K562 (cell line): Measurements from ENCODE around the gene TMEM147. TPM values are rescaled to one million over a fixed set of nuclear protein-coding genes. Genes with fewer than 3 reads are reported as not detected.

ENCODE experiments used
- BCOR ChIP-seq: fragments of 450-650 bp; IDR thresholded peaks from 2 replicates; pipeline ENCODE4 v1.6.1; 2016
- CBX2 ChIP-seq: fragments of 200-600 bp; sonication (generic); IDR thresholded peaks from one replicate; pipeline ENCODE4 v1.6.1; 2012; ENCODE audit warnings: mild to moderate bottlenecking, low read length, inconsistent platforms; ENCODE audit not compliant: insufficient read depth, poor library complexity, severe bottlenecking
- HIVEP1 ChIP-seq: fragments of 250-450 bp; sonication (Bioruptor Pico); IDR thresholded peaks from 2 replicates; pipeline ENCODE4 v1.4.0; 2020; ENCODE audit warnings: mild to moderate bottlenecking
- HMBOX1 ChIP-seq: sonication (generic); IDR thresholded peaks from 2 replicates; pipeline ENCODE4 v1.6.1; 2016
- HNRNPLL ChIP-seq: fragments of 200-400 bp; formaldehyde crosslinking; IDR thresholded peaks from 2 replicates; pipeline ENCODE4 v1.6.1; 2017; ENCODE audit warnings: low read length, low read depth, mild to moderate bottlenecking; ENCODE audit not compliant: poor library complexity, severe bottlenecking
- KLF16 ChIP-seq: IDR thresholded peaks from 2 replicates; pipeline ENCODE4 v1.6.1; 2016; ENCODE audit warnings: antibody characterized with exemption
- NCOA1 ChIP-seq: fragments of 450-650 bp; IDR thresholded peaks from 2 replicates; pipeline ENCODE4 v1.6.1; 2016; ENCODE audit warnings: low read depth
- NFXL1 ChIP-seq: fragments of 450-650 bp; formaldehyde crosslinking; IDR thresholded peaks from 2 replicates; pipeline ENCODE4 v1.4.0; 2021; ENCODE audit warnings: mild to moderate bottlenecking
- NFYB ChIP-seq: IDR thresholded peaks from 2 replicates; pipeline ENCODE4 v1.6.1; 2011; ENCODE audit warnings: mild to moderate bottlenecking, moderate library complexity; ENCODE audit not compliant: insufficient read length; ENCODE audit errors: extremely low read depth
- NR2C2 ChIP-seq, 2 experiments: fragments of 200-800 bp in 1 of 2; sonication (Bioruptor generic) in 1 of 2; sonication (generic) in 1 of 2; formaldehyde crosslinking in 1 of 2; IDR thresholded peaks; 2 replicates each; pipeline versions ENCODE4 v1.6.1 to v1.8.0; 2016 to 2022; ENCODE audit warnings: mild to moderate bottlenecking in 1 of 2, missing compliant biosample characterization in 1 of 2, missing genetic modification characterization in 1 of 2, missing genetic modification reagents in 1 of 2
- PHF8 ChIP-seq: fragments of 200-600 bp; sonication (generic); IDR thresholded peaks from 2 replicates; pipeline ENCODE4 v1.6.1; 2012; ENCODE audit warnings: mixed run types, mild to moderate bottlenecking, inconsistent platforms, low read length, moderate library complexity, borderline replicate concordance
- PML ChIP-seq: IDR thresholded peaks from 2 replicates; pipeline ENCODE4 v1.6.1; 2012; ENCODE audit warnings: low read length, inconsistent platforms
- POLR2AphosphoS5 ChIP-seq: IDR thresholded peaks from 2 replicates; pipeline ENCODE4 v1.6.1; 2011; ENCODE audit warnings: mild to moderate bottlenecking, low read depth, low read length, moderate library complexity; ENCODE audit not compliant: control insufficient read depth, insufficient read depth
- PTBP1 ChIP-seq: fragments of 200-400 bp; formaldehyde crosslinking; IDR thresholded peaks from 2 replicates; pipeline ENCODE4 v1.6.1; 2017; ENCODE audit warnings: low read depth, low read length
- RBM25 ChIP-seq: fragments of 200-400 bp; formaldehyde crosslinking; IDR thresholded peaks from 2 replicates; pipeline ENCODE4 v1.6.1; 2018; ENCODE audit warnings: low read length, low read depth, moderate library complexity; ENCODE audit not compliant: severe bottlenecking
- SMAD1 ChIP-seq: fragments of 150-350 bp; IDR thresholded peaks from 2 replicates; pipeline ENCODE4 v1.6.1; 2014; ENCODE audit warnings: low read length, low read depth; ENCODE audit not compliant: partially characterized antibody
- TAF7 ChIP-seq: fragments of 450-650 bp; IDR thresholded peaks from 2 replicates; pipeline ENCODE4 v1.6.1; 2016; ENCODE audit warnings: missing genetic modification characterization, missing compliant biosample characterization
- TBL1XR1 ChIP-seq, 2 experiments: IDR thresholded peaks; 2 replicates each; pipeline ENCODE4 v1.6.1; 2012; ENCODE audit warnings: improper control_type of control experiment in 2 of 2, low read length in 2 of 2, mild to moderate bottlenecking in 1 of 2
- YY1 ChIP-seq, 3 experiments: IDR thresholded peaks; 2 replicates each; pipeline ENCODE4 v1.6.1; 2011; ENCODE audit warnings: low read length in 2 of 3, mild to moderate bottlenecking in 2 of 3, moderate library complexity in 2 of 3, borderline replicate concordance in 1 of 3, control low read depth in 1 of 3, low read depth in 1 of 3; ENCODE audit not compliant: insufficient read depth in 3 of 3, insufficient replicate concordance in 2 of 3, control insufficient read depth in 1 of 3, insufficient read length in 1 of 3; ENCODE audit errors: extremely low read depth in 1 of 3
- ZNF431 ChIP-seq: sonication (generic); formaldehyde crosslinking; IDR thresholded peaks from 2 replicates; pipeline ENCODE4 v1.8.0; 2022; ENCODE audit warnings: mild to moderate bottlenecking, missing genetic modification reagents
- polyA plus RNA-seq, 8 experiments: library from polyadenylated mRNA; depleted of rRNA in 4 of 8; stranded (reverse) in 5 of 8; unstranded in 3 of 8; fragments of >200 nt; fragmentation: Nextera tagmentation in 2 of 8; fragmentation: Illumina TruSeq in 1 of 8; extraction: Ambion mirVana in 2 of 8; extraction: Trizol in 1 of 8; gene quantifications; 2 replicates each; pipeline versions ENCODE4 v1.2.1 to v1.2.3, GENCODE V29; 2011 to 2014; ENCODE audit warnings: inconsistent platforms in 1 of 8, missing spikeins in 1 of 8
- total RNA-seq, 7 experiments: library from RNA; depleted of rRNA in 6 of 7; stranded (reverse); fragments of >200 nt in 6 of 7; fragmentation: Illumina TruSeq in 2 of 7; extraction: Trizol in 2 of 7; gene quantifications; 2 replicates each; pipeline versions ENCODE4 v1.2.1 to v1.2.3, GENCODE V29; 2011 to 2021; ENCODE audit warnings: low replicate concordance in 1 of 7
- TF ChIP-seq, protein P1 (sequence below): fragments of 450-650 bp; conservative IDR thresholded peaks from 2 replicates; pipeline ENCODE4 v1.6.1; 2016; ENCODE audit warnings: missing genetic modification characterization, low read depth, mild to moderate bottlenecking, control low read depth, missing compliant biosample characterization
- TF ChIP-seq, protein P2 (sequence below): sonication (generic); formaldehyde crosslinking; IDR thresholded peaks from 2 replicates; pipeline ENCODE4 v1.8.1; 2022; ENCODE audit warnings: missing genetic modification reagents

TMEM147 gene
- total and polyA plus RNA-seq, 9 of the 15 experiments (the other 6 are each of a cell fraction or from before 2014, with no cell fraction given) = 73.8 to 194 (median 142) TPM

- TF ChIP-seq CBX2 (no peak), TAF7 (tag) (no peak), KLF16 (no peak), RBM25 (no peak), NR2C2 (CRISPR knock-in tag; IDR thresholded peaks at IDR 0.05) (no peak), NR2C2 (tag; IDR thresholded peaks at IDR 0.05) (peak; percentile 70), HMBOX1 (no peak), BCOR (0 out of 2 replicates have a peak, but pooled peaks have one; percentile 11), NFXL1 (CRISPR knock-in tag) (no peak), NFYB (no peak), HNRNPLL (no peak), TBL1XR1 (IDR thresholded peaks at IDR 0.05; ENCODE audit: low read length in 2 of 2) (peak in 1 of 2 experiments; percentile 58; a peak in 1 of 4 replicates), NCOA1 (no peak), PML (peak; percentile 46; the same call in 1 of the 2 replicates), HIVEP1 (CRISPR knock-in tag) (no peak), ZNF431 (CRISPR knock-in tag) (no peak; the same call in 1 of the 2 replicates), PHF8 (peak; percentile 91; the same call in 1 of the 2 replicates), POLR2AphosphoS5 (peak; percentile 74), PTBP1 (no peak), SMAD1 (no peak), YY1 (IDR thresholded peaks at IDR 0.05; ENCODE audit: borderline replicate concordance in 1 of 3, control insufficient read depth in 1 of 3, extremely low read depth in 1 of 3, insufficient read depth in 3 of 3, insufficient read length in 1 of 3, insufficient replicate concordance in 2 of 3, low read depth in 1 of 3, low read length in 2 of 3) (peak in 2 of 3 experiments; percentile 56 to 73)
- TF ChIP-seq, protein P1, sequence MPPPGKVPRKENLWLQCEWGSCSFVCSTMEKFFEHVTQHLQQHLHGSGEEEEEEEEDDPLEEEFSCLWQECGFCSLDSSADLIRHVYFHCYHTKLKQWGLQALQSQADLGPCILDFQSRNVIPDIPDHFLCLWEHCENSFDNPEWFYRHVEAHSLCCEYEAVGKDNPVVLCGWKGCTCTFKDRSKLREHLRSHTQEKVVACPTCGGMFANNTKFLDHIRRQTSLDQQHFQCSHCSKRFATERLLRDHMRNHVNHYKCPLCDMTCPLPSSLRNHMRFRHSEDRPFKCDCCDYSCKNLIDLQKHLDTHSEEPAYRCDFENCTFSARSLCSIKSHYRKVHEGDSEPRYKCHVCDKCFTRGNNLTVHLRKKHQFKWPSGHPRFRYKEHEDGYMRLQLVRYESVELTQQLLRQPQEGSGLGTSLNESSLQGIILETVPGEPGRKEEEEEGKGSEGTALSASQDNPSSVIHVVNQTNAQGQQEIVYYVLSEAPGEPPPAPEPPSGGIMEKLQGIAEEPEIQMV (tag) = no peak
- TF ChIP-seq, protein P2, sequence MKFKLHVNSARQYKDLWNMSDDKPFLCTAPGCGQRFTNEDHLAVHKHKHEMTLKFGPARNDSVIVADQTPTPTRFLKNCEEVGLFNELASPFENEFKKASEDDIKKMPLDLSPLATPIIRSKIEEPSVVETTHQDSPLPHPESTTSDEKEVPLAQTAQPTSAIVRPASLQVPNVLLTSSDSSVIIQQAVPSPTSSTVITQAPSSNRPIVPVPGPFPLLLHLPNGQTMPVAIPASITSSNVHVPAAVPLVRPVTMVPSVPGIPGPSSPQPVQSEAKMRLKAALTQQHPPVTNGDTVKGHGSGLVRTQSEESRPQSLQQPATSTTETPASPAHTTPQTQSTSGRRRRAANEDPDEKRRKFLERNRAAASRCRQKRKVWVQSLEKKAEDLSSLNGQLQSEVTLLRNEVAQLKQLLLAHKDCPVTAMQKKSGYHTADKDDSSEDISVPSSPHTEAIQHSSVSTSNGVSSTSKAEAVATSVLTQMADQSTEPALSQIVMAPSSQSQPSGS (CRISPR knock-in tag) = no peak
These were observed at the start of gene TMEM147 (continued) for GRCh38 chr19:35545001-35545854.
